Fibroblast of lung (primary cell): ENCODE results near the gene MALAT1.

ENCODE experiments used
- EZH2 ChIP-seq: IDR thresholded peaks from 2 replicates; pipeline ENCODE4 v1.5.1; 2012; ENCODE audit warnings: low read length, control low read depth, mild to moderate bottlenecking; ENCODE audit errors: missing control alignments
- TF ChIP-seq, protein P1 (sequence below), 2 donors: IDR thresholded peaks in 1 of 2; conservative IDR thresholded peaks in 1 of 2; 1 replicate in 1 of 2; 2 replicates in 1 of 2; pipeline ENCODE4 v1.5.1; 2011 to 2012; ENCODE audit warnings: low read length in 2 of 2, control low read depth in 1 of 2, inconsistent platforms in 1 of 2, low read depth in 1 of 2, mild to moderate bottlenecking in 1 of 2

DNA sequence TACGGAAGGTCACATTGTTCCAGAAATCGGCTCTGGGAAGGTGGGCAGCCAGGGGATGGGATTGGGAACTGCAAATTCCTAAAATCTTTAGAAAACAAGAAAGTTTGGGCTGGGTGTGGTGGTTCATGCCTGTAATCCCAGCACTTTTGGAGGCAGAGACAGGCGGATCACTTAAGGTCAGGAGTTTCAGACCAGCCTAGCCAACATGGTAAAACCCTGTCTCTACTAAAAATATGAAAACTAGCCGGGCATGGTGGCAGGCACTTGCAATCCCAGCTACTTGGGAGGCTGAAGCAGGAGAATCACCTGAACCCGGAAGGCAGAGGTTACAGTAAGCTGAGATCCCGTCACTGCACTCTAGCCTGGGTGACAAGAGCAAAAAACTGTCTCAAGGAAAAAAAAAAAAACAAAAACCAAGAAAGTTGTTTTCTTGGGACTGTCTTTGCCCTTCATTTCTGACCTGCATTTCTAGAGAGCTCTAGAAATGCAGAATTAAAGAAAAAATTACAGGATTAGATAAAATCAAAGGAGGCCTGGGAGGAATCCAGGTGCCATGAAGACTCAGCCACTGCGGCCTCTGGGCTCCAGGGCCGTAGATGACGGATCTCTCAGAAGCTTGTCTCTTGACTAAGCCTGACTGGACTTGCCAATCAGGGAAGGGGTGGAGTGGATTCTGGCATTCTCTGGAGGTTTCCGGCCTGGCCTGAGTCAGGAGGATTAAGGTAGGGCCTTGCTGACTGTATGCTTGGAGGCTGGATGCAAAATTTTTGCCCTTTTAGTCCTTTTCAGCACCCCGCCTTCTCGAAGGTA is 5.3 kb upstream of the MALAT1 start:
- TF ChIP-seq, protein P1, sequence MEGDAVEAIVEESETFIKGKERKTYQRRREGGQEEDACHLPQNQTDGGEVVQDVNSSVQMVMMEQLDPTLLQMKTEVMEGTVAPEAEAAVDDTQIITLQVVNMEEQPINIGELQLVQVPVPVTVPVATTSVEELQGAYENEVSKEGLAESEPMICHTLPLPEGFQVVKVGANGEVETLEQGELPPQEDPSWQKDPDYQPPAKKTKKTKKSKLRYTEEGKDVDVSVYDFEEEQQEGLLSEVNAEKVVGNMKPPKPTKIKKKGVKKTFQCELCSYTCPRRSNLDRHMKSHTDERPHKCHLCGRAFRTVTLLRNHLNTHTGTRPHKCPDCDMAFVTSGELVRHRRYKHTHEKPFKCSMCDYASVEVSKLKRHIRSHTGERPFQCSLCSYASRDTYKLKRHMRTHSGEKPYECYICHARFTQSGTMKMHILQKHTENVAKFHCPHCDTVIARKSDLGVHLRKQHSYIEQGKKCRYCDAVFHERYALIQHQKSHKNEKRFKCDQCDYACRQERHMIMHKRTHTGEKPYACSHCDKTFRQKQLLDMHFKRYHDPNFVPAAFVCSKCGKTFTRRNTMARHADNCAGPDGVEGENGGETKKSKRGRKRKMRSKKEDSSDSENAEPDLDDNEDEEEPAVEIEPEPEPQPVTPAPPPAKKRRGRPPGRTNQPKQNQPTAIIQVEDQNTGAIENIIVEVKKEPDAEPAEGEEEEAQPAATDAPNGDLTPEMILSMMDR (conservative IDR thresholded peaks at IDR 0.05 in 1 of 2, IDR thresholded peaks at IDR 0.05 in 1 of 2; ENCODE audit: low read depth in 1 of 2, low read length in 2 of 2), result no peak
- no peak for TF ChIP-seq EZH2
